H1 (cell line): Measurements from ENCODE around the gene CDR2L. TPM values are rescaled to one million over a fixed set of nuclear protein-coding genes. Genes with fewer than 3 reads are reported as not detected.

ENCODE experiments used
- CTCF ChIA-PET: fragments of 300-600 bp; sonication (Branson Sonifier 250); formaldehyde crosslinking; loops from one replicate; lab custom pipeline; 2021; ENCODE audit not compliant: partially characterized antibody; lab: Charles Lee
- POLR2A ChIA-PET: fragments of 300-600 bp; sonication (Branson Sonifier 250); formaldehyde crosslinking; loops from one replicate; lab custom pipeline; 2021; ENCODE audit warnings: inconsistent platforms; ENCODE audit not compliant: partially characterized antibody; lab: Charles Lee
- DNase-seq, 2 experiments: peaks; one replicate each; pipeline versions ENCODE4 v3.0.0 to v3.0.0-alpha.2; 2010 to 2022; ENCODE audit warnings: low spot score in 2 of 2, low read depth in 1 of 2, mixed read lengths in 1 of 2
- FAIRE-seq: peaks from 2 replicates; lab custom pipeline; 2011; peaks lifted over from hg19 to GRCh38; lab: Jason Lieb, UNC
- H2AFZ ChIP-seq: 2 replicates; pipeline ENCODE4 v1.8.1; 2012; ENCODE audit warnings: low read length, inconsistent platforms
- H2AK5ac ChIP-seq: 2 replicates; pipeline ENCODE4 v1.6.1; 2013; ENCODE audit warnings: low read depth, low read length
- H2BK120ac ChIP-seq: replicated peaks from 2 replicates; pipeline ENCODE3; 2013; ENCODE audit warnings: low read depth, low read length, inconsistent platforms
- H2BK12ac ChIP-seq: 2 replicates; pipeline ENCODE4 v1.6.1; 2013; ENCODE audit warnings: low read depth, low read length
- H2BK15ac ChIP-seq: 2 replicates; pipeline ENCODE4 v1.6.1; 2013; ENCODE audit warnings: low read length
- H2BK20ac ChIP-seq: 2 replicates; pipeline ENCODE4 v1.6.1; 2013; ENCODE audit warnings: low read length
- H2BK5ac ChIP-seq: 2 replicates; pipeline ENCODE4 v1.6.1; 2013; ENCODE audit warnings: low read depth, low read length
- H3K14ac ChIP-seq: 2 replicates; pipeline ENCODE4 v1.6.1; 2013; ENCODE audit warnings: inconsistent platforms; ENCODE audit not compliant: insufficient read length
- H3K18ac ChIP-seq: 2 replicates; pipeline ENCODE4 v1.6.1; 2013; ENCODE audit warnings: low read length; ENCODE audit errors: extremely low read depth
- H3K23ac ChIP-seq: 2 replicates; pipeline ENCODE4 v1.6.1; 2013; ENCODE audit warnings: inconsistent platforms; ENCODE audit not compliant: insufficient read length
- H3K23me2 ChIP-seq: 2 replicates; pipeline ENCODE4 v1.6.1; 2013; ENCODE audit warnings: low read depth, low read length
- H3K27ac ChIP-seq: 2 replicates; pipeline ENCODE4 v1.6.1; 2011; ENCODE audit warnings: low read depth, low read length, inconsistent platforms
- H3K27me3 ChIP-seq, 4 experiments: replicated peaks in 1 of 4; 1 replicate in 1 of 4; 2 replicates in 3 of 4; pipeline versions ENCODE4 v1.6.1 to v1.8.1; 2011 to 2013; ENCODE audit warnings: low read length in 3 of 4, mild to moderate bottlenecking in 3 of 4, inconsistent platforms in 2 of 4, mixed read lengths in 2 of 4, moderate library complexity in 1 of 4; ENCODE audit not compliant: control insufficient read depth in 3 of 4, insufficient read depth in 3 of 4; ENCODE audit errors: extremely low read depth in 1 of 4
- H3K36me3 ChIP-seq, 4 experiments: 2 replicates each; pipeline versions ENCODE4 v1.6.1 to v1.8.1; 2011 to 2013; ENCODE audit warnings: mild to moderate bottlenecking in 4 of 4, low read length in 3 of 4, moderate library complexity in 2 of 4, control low read depth in 1 of 4, inconsistent platforms in 1 of 4; ENCODE audit not compliant: insufficient read depth in 4 of 4, control insufficient read depth in 2 of 4
- H3K4ac ChIP-seq: replicated peaks from 2 replicates; pipeline ENCODE3; 2013; ENCODE audit warnings: low read length, low read depth, mixed read lengths, inconsistent platforms; ENCODE audit not compliant: insufficient read length
- H3K4me1 ChIP-seq, 4 experiments: replicated peaks in 1 of 4; 1 replicate in 1 of 4; 2 replicates in 3 of 4; pipeline versions ENCODE4 v1.6.1 to v1.8.1; 2011 to 2013; ENCODE audit warnings: low read length in 3 of 4, inconsistent platforms in 2 of 4, mixed read lengths in 1 of 4; ENCODE audit not compliant: insufficient read depth in 4 of 4, control insufficient read depth in 3 of 4
- H3K4me2 ChIP-seq, 2 experiments: 2 replicates each; pipeline versions ENCODE4 v1.6.1 to v1.8.1; 2011 to 2013; ENCODE audit warnings: low read depth in 2 of 2, low read length in 2 of 2, control low read depth in 1 of 2, inconsistent platforms in 1 of 2, mild to moderate bottlenecking in 1 of 2; ENCODE audit not compliant: insufficient read depth in 1 of 2
- H3K4me3 ChIP-seq, 4 experiments: fragments of 200-600, 300-600 bp in 1 of 4; sonication (generic), shearing (Covaris generic), sonication (Bioruptor Twin) in 1 of 4; 2 replicates each; pipeline versions ENCODE4 v1.5.1 to v1.8.1; 2011 to 2016; ENCODE audit warnings: low read length in 4 of 4, low read depth in 3 of 4, control low read depth in 2 of 4, inconsistent platforms in 2 of 4, mild to moderate bottlenecking in 2 of 4, mixed read lengths in 1 of 4, moderate library complexity in 1 of 4; ENCODE audit not compliant: insufficient read depth in 2 of 4; ENCODE audit errors: extremely low read depth in 1 of 4
- H3K56ac ChIP-seq: replicated peaks from 2 replicates; pipeline ENCODE3; 2013; ENCODE audit warnings: low read depth, mild to moderate bottlenecking, mixed read lengths, low read length, inconsistent platforms; ENCODE audit not compliant: insufficient read length
- H3K79me1 ChIP-seq: 2 replicates; pipeline ENCODE4 v1.6.1; 2013; ENCODE audit warnings: low read depth, low read length, control low read depth
- H3K79me2 ChIP-seq, 2 experiments: 2 replicates each; pipeline versions ENCODE4 v1.6.1 to v1.8.1; 2012 to 2013; ENCODE audit warnings: low read length in 2 of 2, mild to moderate bottlenecking in 2 of 2, inconsistent platforms in 1 of 2; ENCODE audit not compliant: insufficient read depth in 2 of 2, control insufficient read depth in 1 of 2
- H3K9ac ChIP-seq, 4 experiments: replicated peaks in 1 of 4; 1 replicate in 1 of 4; 2 replicates in 3 of 4; pipeline versions ENCODE4 v1.6.1 to v1.8.1; 2011 to 2013; ENCODE audit warnings: low read depth in 3 of 4, low read length in 3 of 4, control low read depth in 2 of 4, mild to moderate bottlenecking in 2 of 4, moderate library complexity in 2 of 4, inconsistent platforms in 1 of 4; ENCODE audit errors: extremely low read depth in 1 of 4
- H3K9me3 ChIP-seq, 2 experiments: 2 replicates each; pipeline versions ENCODE4 v1.6.1 to v1.8.1; 2012 to 2013; ENCODE audit warnings: mild to moderate bottlenecking in 2 of 2, moderate library complexity in 2 of 2, control low read depth in 1 of 2, inconsistent platforms in 1 of 2, low read depth in 1 of 2, low read length in 1 of 2, mixed read lengths in 1 of 2; ENCODE audit not compliant: insufficient read depth in 2 of 2
- H4K20me1 ChIP-seq, 2 experiments: replicated peaks in 1 of 2; 2 replicates each; pipeline versions ENCODE3 to v1.8.1; 2011 to 2013; ENCODE audit warnings: inconsistent platforms in 2 of 2, low read length in 2 of 2, mild to moderate bottlenecking in 1 of 2; ENCODE audit not compliant: insufficient read depth in 2 of 2, control insufficient read depth in 1 of 2
- H4K5ac ChIP-seq: 2 replicates; pipeline ENCODE4 v1.6.1; 2013; ENCODE audit warnings: low read length, low read depth, mixed read lengths, inconsistent platforms; ENCODE audit not compliant: insufficient read length
- H4K8ac ChIP-seq: 2 replicates; pipeline ENCODE4 v1.8.0; 2013; ENCODE audit warnings: mild to moderate bottlenecking, moderate library complexity, low read length, inconsistent platforms; ENCODE audit not compliant: insufficient read depth; ENCODE audit errors: extremely low read depth
- H4K91ac ChIP-seq: replicated peaks from 2 replicates; pipeline ENCODE3; 2013; ENCODE audit warnings: low read length, mixed read lengths, inconsistent platforms; ENCODE audit not compliant: insufficient read length
- ATF2 ChIP-seq: IDR thresholded peaks from 2 replicates; pipeline ENCODE4 v1.6.1; 2012; ENCODE audit warnings: low read length, inconsistent platforms
- CHD1 ChIP-seq: IDR thresholded peaks from 2 replicates; pipeline ENCODE4 v1.6.1; 2012; ENCODE audit warnings: low read depth, low read length, improper control_type of control experiment
- CREB1 ChIP-seq: IDR thresholded peaks from 2 replicates; pipeline ENCODE4 v1.6.1; 2012; ENCODE audit warnings: inconsistent platforms
- FOSL1 ChIP-seq: IDR thresholded peaks from 2 replicates; pipeline ENCODE4 v1.6.1; 2011; ENCODE audit warnings: mild to moderate bottlenecking, low read depth, low read length, moderate library complexity; ENCODE audit not compliant: insufficient read depth
- GTF2F1 ChIP-seq: IDR thresholded peaks from 2 replicates; pipeline ENCODE4 v1.6.1; 2012; ENCODE audit warnings: low read depth, low read length, improper control_type of control experiment, borderline replicate concordance
- JUN ChIP-seq: IDR thresholded peaks from 2 replicates; pipeline ENCODE4 v1.6.1; 2011; ENCODE audit warnings: low read depth, mild to moderate bottlenecking, improper control_type of control experiment, low read length
- JUND ChIP-seq: IDR thresholded peaks from 2 replicates; pipeline ENCODE4 v1.6.1; 2011; ENCODE audit warnings: mild to moderate bottlenecking, improper control_type of control experiment, low read length
- NRF1 ChIP-seq: IDR thresholded peaks from 2 replicates; pipeline ENCODE4 v1.6.1; 2011; ENCODE audit warnings: mild to moderate bottlenecking, low read depth, low read length, improper control_type of control experiment
- RFX5 ChIP-seq: IDR thresholded peaks from 2 replicates; pipeline ENCODE4 v1.6.1; 2011; ENCODE audit warnings: low read depth, low read length, improper control_type of control experiment, borderline replicate concordance
- SRF ChIP-seq: IDR thresholded peaks from 2 replicates; pipeline ENCODE4 v1.6.1; 2011; ENCODE audit warnings: mild to moderate bottlenecking, low read depth, low read length, moderate library complexity
- TCF12 ChIP-seq: IDR thresholded peaks from 2 replicates; pipeline ENCODE4 v1.6.1; 2011; ENCODE audit warnings: low read depth, mild to moderate bottlenecking, low read length
- YY1 ChIP-seq: IDR thresholded peaks from 2 replicates; pipeline ENCODE4 v1.6.1; 2011; ENCODE audit warnings: low read depth, mild to moderate bottlenecking, low read length
- WGBS, 2 experiments: shearing (Covaris generic) in 1 of 2; methylation state at CpG; one replicate each; pipeline versions ENCODE4 v1.1.6 to v1.1.7; 2013 to 2015; ENCODE audit warnings: low lambda C conversion rate in 2 of 2, mixed read lengths in 2 of 2, inconsistent platforms in 1 of 2, low coverage in 1 of 2, missing lambda C conversion rate in 1 of 2; ENCODE audit not compliant: insufficient replicate concordance in 2 of 2, insufficient coverage in 1 of 2, insufficient read length in 1 of 2; ENCODE audit errors: extremely low coverage in 1 of 2, missing lambda C conversion rate in 1 of 2; 5-methylcytosine and 5-hydroxymethylcytosine counted together
- polyA plus RNA-seq, 7 experiments: library from polyadenylated mRNA; depleted of rRNA in 3 of 7; stranded (reverse) in 5 of 7; unstranded in 2 of 7; fragments of >200 nt in 5 of 7; fragments of 200-250 nt in 2 of 7; gene quantifications; 1 replicate in 5 of 7; 2 replicates in 1 of 7; 4 replicates in 1 of 7; pipeline versions ENCODE4 v1.2.1 to v1.2.3, GENCODE V29; 2011 to 2013; ENCODE audit warnings: missing spikeins in 2 of 7, mixed read lengths in 2 of 7
- total RNA-seq: library from RNA; stranded (reverse); fragmentation: NEBNext Ultra II Directional; extraction: Animal tissue kit (Norgen Biotek cat#: 25700); gene quantifications from 2 replicates; pipeline ENCODE4 v1.2.1, GENCODE V29; 2021

The CDR2L gene
- total and polyA plus RNA-seq, 2 of the 8 experiments (the other 6 are each of a cell fraction or from before 2014, with no cell fraction given), result 20.4 to 38.1 TPM

DNA sequence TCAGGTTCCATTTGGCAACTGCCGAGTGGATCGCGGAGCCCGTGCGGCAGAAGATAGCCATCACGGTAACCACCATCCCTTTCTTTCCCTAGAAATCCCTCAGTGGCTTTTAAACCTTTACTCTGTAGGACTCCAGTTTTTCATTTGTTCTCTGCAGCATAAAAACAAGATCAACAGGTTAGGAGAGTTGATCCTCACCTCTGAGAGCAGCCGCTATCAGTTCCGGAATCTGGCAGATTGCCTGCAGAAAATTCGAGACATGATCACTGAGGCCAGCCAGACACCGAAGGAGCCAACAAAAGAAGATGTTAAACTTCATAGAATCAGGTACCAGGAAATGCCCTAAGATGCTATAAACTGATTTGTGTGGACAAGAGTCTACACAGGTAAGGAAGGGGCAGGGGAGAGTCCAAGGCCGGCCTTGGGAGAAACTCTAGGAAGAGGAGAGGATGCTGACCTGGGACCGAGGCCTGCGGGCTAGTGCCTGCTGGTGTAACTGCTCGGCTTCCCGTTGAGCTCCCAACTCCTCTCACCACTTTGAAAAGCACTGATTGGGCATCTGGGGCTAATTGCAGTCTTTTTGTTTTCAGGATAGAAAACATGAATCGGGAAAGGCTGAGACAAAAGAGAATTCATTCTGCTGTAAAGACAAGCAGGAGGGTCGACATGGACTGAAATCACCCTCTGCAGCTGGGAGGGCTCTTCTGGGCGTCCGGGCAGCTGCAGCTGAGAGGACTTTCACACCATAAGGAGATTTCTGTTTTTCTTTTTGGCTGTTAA lies 33.1 kb downstream of the CDR2L start:
- POLR2A ChIA-PET, result no interaction called here
- Histone ChIP-seq H3K36me3 (peaks cover 3 to 29% (median 18%) of the 10 kb centered on the region in 4 experiments; a peak in 7 of 8 replicates), H3K4me2 (no peak overlapping the region), H3K4me1 (no peaks in the 10 kb centered on the region), H2AK5ac (no peak overlapping the region), H3K79me2 (no peaks in the 10 kb centered on the region), H3K9ac (no peak overlapping the region), H3K27ac (no peak overlapping the region), H3K14ac (no peak overlapping the region), H2BK20ac (no peak overlapping the region), H3K79me1 (no peaks in the 10 kb centered on the region; the same call in 1 of the 2 replicates), H2BK120ac (no peak overlapping the region), H2BK15ac (no peak overlapping the region)
- DNase-seq (no peak), FAIRE-seq (no peak)
- 93% methylated on average over 19 of the region's 19 CpGs; no CpG with 5 or more reads in 1 of the 2 experiments for WGBS, 2 experiments
- no peak for TF ChIP-seq FOSL1
- TF ChIP-seq SRF, result no peak
- no peak for TF ChIP-seq RFX5
- TF ChIP-seq JUND, result no peak
- TF ChIP-seq CREB1, result no peak
- no peak for TF ChIP-seq CHD1
- TF ChIP-seq TCF12, result no peak
- TF ChIP-seq ATF2, result no peak
- TF ChIP-seq YY1, result no peak
- no peak for TF ChIP-seq NRF1
- no peak for TF ChIP-seq GTF2F1
- TF ChIP-seq JUN, result no peak
- TF ChIP-seq, all 59 proteins: peak for 0
- H3K4ac ChIP-seq, result no peak overlapping the region
- H2BK5ac ChIP-seq, result no peak overlapping the region
- no peak overlapping the region for H3K18ac ChIP-seq
- CTCF ChIA-PET, result interaction anchor here (0.9 to 1.4 kb wide), 2 partner anchors 60 to 63 kb away, joined by 3 to 5 read pairs; no protein-coding TSS in a partner anchor
- 0 out of 4 replicates have a peak, but pooled peaks cover 0 to 4% of the 10 kb centered on the region in 2 experiments for H3K9me3 ChIP-seq
- no peak overlapping the region for H2AFZ ChIP-seq
- no peak overlapping the region for H4K8ac ChIP-seq
- H3K23ac ChIP-seq, result no peak overlapping the region
- no peak overlapping the region for H2BK12ac ChIP-seq
- H3K27me3 ChIP-seq, result no peaks in the 10 kb centered on the region
- no peak overlapping the region for H4K5ac ChIP-seq
- no peak overlapping the region for H3K4me3 ChIP-seq
- H4K91ac ChIP-seq, result no peak overlapping the region
- no peak overlapping the region for H3K56ac ChIP-seq
- peaks cover 0 to 3% of the 10 kb centered on the region in 2 experiments for H4K20me1 ChIP-seq
- H3K23me2 ChIP-seq, result no peaks in the 10 kb centered on the region
